Astrocyte (in vitro differentiated cells and primary cell): ENCODE data around the gene WNT8B.

Source experiments
- EZH2 ChIP-seq: IDR thresholded peaks from 2 replicates; pipeline ENCODE4 v1.6.1; 2012; ENCODE audit warnings: mild to moderate bottlenecking, low read length, inconsistent platforms; ENCODE audit not compliant: insufficient read depth
- TF ChIP-seq, protein P1 (sequence below): IDR thresholded peaks from 2 replicates; pipeline ENCODE4 v1.5.1; 2011; ENCODE audit warnings: low read depth, mild to moderate bottlenecking, inconsistent platforms, low read length, moderate library complexity; ENCODE audit not compliant: insufficient read depth

DNA sequence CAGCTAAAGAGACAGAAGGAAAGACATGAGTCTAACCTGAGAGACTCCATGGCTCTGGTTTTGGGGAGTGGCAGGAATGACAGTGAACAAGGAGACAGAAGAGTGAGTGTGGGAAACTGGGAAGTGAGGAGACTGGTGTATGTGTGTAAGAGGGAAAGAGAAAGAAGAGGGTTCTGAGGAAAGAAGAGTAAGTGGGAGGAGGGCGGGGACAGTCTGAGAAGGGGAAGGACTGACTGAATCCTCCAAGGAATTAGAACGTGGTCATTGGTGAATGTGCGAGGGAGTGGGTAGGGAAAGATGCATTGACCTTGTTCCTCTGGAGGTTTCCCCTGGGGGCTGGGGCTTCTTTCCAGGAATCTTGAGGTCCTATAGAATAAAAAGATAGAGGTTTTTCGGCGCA is 26.6 kb downstream of the WNT8B start:
- TF ChIP-seq EZH2: no peak
- TF ChIP-seq, protein P1, sequence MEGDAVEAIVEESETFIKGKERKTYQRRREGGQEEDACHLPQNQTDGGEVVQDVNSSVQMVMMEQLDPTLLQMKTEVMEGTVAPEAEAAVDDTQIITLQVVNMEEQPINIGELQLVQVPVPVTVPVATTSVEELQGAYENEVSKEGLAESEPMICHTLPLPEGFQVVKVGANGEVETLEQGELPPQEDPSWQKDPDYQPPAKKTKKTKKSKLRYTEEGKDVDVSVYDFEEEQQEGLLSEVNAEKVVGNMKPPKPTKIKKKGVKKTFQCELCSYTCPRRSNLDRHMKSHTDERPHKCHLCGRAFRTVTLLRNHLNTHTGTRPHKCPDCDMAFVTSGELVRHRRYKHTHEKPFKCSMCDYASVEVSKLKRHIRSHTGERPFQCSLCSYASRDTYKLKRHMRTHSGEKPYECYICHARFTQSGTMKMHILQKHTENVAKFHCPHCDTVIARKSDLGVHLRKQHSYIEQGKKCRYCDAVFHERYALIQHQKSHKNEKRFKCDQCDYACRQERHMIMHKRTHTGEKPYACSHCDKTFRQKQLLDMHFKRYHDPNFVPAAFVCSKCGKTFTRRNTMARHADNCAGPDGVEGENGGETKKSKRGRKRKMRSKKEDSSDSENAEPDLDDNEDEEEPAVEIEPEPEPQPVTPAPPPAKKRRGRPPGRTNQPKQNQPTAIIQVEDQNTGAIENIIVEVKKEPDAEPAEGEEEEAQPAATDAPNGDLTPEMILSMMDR: no peak
